Measurements from ENCODE around the gene CCL25. TPM values are rescaled to one million over a fixed set of nuclear protein-coding genes. Genes with fewer than 3 reads are reported as not detected.

CCL25 gene
- total and polyA plus RNA-seq, 2 of the 13 experiments (the other 11 are each of a cell fraction or from before 2014, with no cell fraction given): not detected

DNA sequence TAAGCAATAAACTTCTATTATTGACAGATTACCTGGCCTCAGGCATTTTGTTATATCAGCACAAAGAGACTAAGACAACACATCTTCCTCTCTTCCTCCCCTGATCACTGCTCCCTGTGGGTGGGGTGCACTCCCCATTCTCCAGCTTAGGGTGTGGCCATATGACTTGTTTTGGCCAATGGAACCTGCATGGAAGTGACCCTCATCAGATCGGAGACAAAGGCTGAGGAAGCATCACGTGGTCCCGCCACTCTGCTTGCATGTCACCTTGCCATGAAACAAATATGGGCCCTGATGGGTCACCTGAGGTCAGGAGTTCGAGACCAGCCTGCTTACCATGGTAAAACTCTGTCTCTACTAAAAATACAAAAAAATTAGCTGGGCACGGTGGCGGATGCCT lies 13.7 kb upstream of the CCL25 start:
- TF ChIP-seq MAFK (conservative IDR thresholded peaks at IDR 0.05 in 1 of 2, IDR thresholded peaks at IDR 0.05 in 1 of 2; ENCODE audit: low read length in 2 of 2): peak in 1 of 2 experiments; percentile 18; a peak in 1 of 4 replicates
- no peak for TF ChIP-seq PTBP1 (IDR thresholded peaks at IDR 0.05; ENCODE audit: low read depth, low read length, poor library complexity, severe bottlenecking)
- CTCF ChIA-PET (ENCODE audit: low intra/inter-chr PET ratio, low total read pairs): no interaction called here
- Histone ChIP-seq H3K4me1 (ENCODE audit: insufficient read depth, low read length) (peaks cover 19% of the 10 kb centered on the region; the same call in 1 of the 2 replicates), H3K4me3 (replicated peaks in 1 of 3; ENCODE audit: insufficient read depth in 1 of 3, low read depth in 2 of 3, low read length in 3 of 3) (no peak overlapping the region), H3K9me3 (ENCODE audit: low read length) (no peaks in the 10 kb centered on the region), H3K79me2 (ENCODE audit: insufficient read depth, low read length) (no peaks in the 10 kb centered on the region), H3K27me3 (ENCODE audit: control insufficient read depth in 1 of 2, insufficient read depth in 2 of 2, low read length in 2 of 2) (no peaks in the 10 kb centered on the region; a peak in 1 of 5 replicates), H3K4me2 (ENCODE audit: low read depth, low read length) (no peak overlapping the region), H3K27ac (ENCODE audit: extremely low read length, insufficient read depth, low read length) (no peak overlapping the region), H3K9ac (ENCODE audit: insufficient read depth, low read depth, low read length) (no peak overlapping the region), H2AFZ (ENCODE audit: low read length) (no peak overlapping the region), H3K36me3 (replicated peaks in 1 of 2; ENCODE audit: control insufficient read depth in 1 of 2, insufficient read depth in 2 of 2, low read length in 2 of 2) (no peaks in the 10 kb centered on the region), H4K20me1 (ENCODE audit: insufficient read depth, low read length) (no peaks in the 10 kb centered on the region)
- intact Hi-C loops (cut with micrococcal nuclease; ENCODE audit: unreplicated experiment): no loop called here
- ATAC-seq (no peak), FAIRE-seq (no peak), DNase-seq (ENCODE audit: low spot score) (no peak)
- no TSS peak for BruUV-seq (replicated peaks)
- POLR2A ChIA-PET: no interaction called here
- 57% methylated on average over 6 of the region's 6 CpGs for WGBS (ENCODE audit: low lambda C conversion rate)
- in situ Hi-C loops (cut with HindIII; ENCODE audit: extremely low pct_ligation_motif_present, low pct_unique_long_range_greater_than_20kb): no loop called here

DNA sequence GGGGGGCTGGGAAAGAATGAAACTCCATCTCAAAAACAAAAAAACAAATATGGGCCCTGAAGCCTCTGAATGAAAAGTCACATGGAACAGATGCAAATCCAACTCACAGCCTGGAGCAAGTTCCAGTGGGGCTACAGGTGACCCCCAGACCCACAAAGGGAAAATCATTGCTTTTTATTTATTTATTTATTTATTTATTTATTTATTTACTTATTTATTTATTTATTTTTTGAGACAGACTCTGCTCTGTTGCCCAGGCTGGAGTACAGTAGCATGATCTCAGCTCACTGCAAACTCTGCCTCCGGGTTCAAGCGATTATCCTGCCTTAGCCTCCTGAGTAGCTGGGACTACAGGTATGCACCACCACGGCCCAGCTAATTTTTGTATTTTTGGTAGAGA lies 13.3 kb upstream of the CCL25 start:
- POLR2A ChIA-PET: no interaction called here
- WGBS (ENCODE audit: low lambda C conversion rate): 77% methylated on average over 3 of the region's 3 CpGs
- TF ChIP-seq GTF2F1 (IDR thresholded peaks at IDR 0.05; ENCODE audit: low read length) (no peak), ZNF496 (CRISPR knock-in tag; IDR thresholded peaks at IDR 0.05; ENCODE audit: insufficient replicate concordance) (no peak), ZNF737 (CRISPR knock-in tag; IDR thresholded peaks at IDR 0.05; ENCODE audit: borderline replicate concordance) (no peak), ZNF550 (CRISPR knock-in tag; IDR thresholded peaks at IDR 0.05; ENCODE audit: borderline replicate concordance) (no peak), MAFK (conservative IDR thresholded peaks at IDR 0.05 in 1 of 2, IDR thresholded peaks at IDR 0.05 in 1 of 2; ENCODE audit: low read length in 2 of 2) (no peak)
- TF ChIP-seq, protein P1, sequence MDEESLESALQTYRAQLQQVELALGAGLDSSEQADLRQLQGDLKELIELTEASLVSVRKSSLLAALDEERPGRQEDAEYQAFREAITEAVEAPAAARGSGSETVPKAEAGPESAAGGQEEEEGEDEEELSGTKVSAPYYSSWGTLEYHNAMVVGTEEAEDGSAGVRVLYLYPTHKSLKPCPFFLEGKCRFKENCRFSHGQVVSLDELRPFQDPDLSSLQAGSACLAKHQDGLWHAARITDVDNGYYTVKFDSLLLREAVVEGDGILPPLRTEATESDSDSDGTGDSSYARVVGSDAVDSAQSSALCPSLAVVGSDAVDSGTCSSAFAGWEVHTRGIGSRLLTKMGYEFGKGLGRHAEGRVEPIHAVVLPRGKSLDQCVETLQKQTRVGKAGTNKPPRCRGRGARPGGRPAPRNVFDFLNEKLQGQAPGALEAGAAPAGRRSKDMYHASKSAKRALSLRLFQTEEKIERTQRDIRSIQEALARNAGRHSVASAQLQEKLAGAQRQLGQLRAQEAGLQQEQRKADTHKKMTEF (CRISPR knock-in tag; IDR thresholded peaks at IDR 0.05): no peak
- TF ChIP-seq, protein P2, sequence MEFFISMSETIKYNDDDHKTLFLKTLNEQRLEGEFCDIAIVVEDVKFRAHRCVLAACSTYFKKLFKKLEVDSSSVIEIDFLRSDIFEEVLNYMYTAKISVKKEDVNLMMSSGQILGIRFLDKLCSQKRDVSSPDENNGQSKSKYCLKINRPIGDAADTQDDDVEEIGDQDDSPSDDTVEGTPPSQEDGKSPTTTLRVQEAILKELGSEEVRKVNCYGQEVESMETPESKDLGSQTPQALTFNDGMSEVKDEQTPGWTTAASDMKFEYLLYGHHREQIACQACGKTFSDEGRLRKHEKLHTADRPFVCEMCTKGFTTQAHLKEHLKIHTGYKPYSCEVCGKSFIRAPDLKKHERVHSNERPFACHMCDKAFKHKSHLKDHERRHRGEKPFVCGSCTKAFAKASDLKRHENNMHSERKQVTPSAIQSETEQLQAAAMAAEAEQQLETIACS (CRISPR knock-in tag; IDR thresholded peaks at IDR 0.05): no peak
- TF ChIP-seq, protein P3, sequence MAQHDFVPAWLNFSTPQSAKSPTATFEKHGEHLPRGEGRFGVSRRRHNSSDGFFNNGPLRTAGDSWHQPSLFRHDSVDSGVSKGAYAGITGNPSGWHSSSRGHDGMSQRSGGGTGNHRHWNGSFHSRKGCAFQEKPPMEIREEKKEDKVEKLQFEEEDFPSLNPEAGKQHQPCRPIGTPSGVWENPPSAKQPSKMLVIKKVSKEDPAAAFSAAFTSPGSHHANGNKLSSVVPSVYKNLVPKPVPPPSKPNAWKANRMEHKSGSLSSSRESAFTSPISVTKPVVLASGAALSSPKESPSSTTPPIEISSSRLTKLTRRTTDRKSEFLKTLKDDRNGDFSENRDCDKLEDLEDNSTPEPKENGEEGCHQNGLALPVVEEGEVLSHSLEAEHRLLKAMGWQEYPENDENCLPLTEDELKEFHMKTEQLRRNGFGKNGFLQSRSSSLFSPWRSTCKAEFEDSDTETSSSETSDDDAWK (CRISPR knock-in tag; IDR thresholded peaks at IDR 0.05): no peak
- TF ChIP-seq, protein P4, sequence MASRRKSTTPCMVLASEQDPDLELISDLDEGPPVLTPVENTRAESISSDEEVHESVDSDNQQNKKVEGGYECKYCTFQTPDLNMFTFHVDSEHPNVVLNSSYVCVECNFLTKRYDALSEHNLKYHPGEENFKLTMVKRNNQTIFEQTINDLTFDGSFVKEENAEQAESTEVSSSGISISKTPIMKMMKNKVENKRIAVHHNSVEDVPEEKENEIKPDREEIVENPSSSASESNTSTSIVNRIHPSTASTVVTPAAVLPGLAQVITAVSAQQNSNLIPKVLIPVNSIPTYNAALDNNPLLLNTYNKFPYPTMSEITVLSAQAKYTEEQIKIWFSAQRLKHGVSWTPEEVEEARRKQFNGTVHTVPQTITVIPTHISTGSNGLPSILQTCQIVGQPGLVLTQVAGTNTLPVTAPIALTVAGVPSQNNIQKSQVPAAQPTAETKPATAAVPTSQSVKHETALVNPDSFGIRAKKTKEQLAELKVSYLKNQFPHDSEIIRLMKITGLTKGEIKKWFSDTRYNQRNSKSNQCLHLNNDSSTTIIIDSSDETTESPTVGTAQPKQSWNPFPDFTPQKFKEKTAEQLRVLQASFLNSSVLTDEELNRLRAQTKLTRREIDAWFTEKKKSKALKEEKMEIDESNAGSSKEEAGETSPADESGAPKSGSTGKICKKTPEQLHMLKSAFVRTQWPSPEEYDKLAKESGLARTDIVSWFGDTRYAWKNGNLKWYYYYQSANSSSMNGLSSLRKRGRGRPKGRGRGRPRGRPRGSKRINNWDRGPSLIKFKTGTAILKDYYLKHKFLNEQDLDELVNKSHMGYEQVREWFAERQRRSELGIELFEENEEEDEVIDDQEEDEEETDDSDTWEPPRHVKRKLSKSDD (CRISPR knock-in tag; IDR thresholded peaks at IDR 0.05; ENCODE audit: low read depth): no peak

More for the DNA sequence above, 13.3 kb upstream of the CCL25 start:
- Histone ChIP-seq H2AFZ (ENCODE audit: low read length) (no peak overlapping the region), H3K9ac (ENCODE audit: insufficient read depth, low read depth, low read length) (no peak overlapping the region), H4K20me1 (ENCODE audit: insufficient read depth, low read length) (no peaks in the 10 kb centered on the region), H3K36me3 (replicated peaks in 1 of 2; ENCODE audit: control insufficient read depth in 1 of 2, insufficient read depth in 2 of 2, low read length in 2 of 2) (no peaks in the 10 kb centered on the region), H3K4me3 (replicated peaks in 1 of 3; ENCODE audit: insufficient read depth in 1 of 3, low read depth in 2 of 3, low read length in 3 of 3) (no peak overlapping the region), H3K27ac (ENCODE audit: extremely low read length, insufficient read depth, low read length) (no peak overlapping the region), H3K79me2 (ENCODE audit: insufficient read depth, low read length) (no peaks in the 10 kb centered on the region), H3K27me3 (ENCODE audit: control insufficient read depth in 1 of 2, insufficient read depth in 2 of 2, low read length in 2 of 2) (no peaks in the 10 kb centered on the region; a peak in 1 of 5 replicates), H3K4me2 (ENCODE audit: low read depth, low read length) (no peak overlapping the region), H3K4me1 (ENCODE audit: insufficient read depth, low read length) (0 out of 2 replicates have a peak, but pooled peaks cover 17% of the 10 kb centered on the region), H3K9me3 (ENCODE audit: low read length) (no peaks in the 10 kb centered on the region)
- CTCF ChIA-PET (ENCODE audit: low intra/inter-chr PET ratio, low total read pairs): no interaction called here
- FAIRE-seq (no peak), DNase-seq (ENCODE audit: low spot score) (no peak), ATAC-seq (no peak)
- in situ Hi-C loops (cut with HindIII; ENCODE audit: extremely low pct_ligation_motif_present, low pct_unique_long_range_greater_than_20kb): no loop called here
- intact Hi-C loops (cut with micrococcal nuclease; ENCODE audit: unreplicated experiment): no loop called here
- BruUV-seq (replicated peaks): no TSS peak

All from HepG2 (cell line).